ENCODE measurements around the gene IP6K3.
A peak's percentile ranks its signal among the peaks of the same experiment; 100 is the strongest.

The IP6K3 gene

DNA sequence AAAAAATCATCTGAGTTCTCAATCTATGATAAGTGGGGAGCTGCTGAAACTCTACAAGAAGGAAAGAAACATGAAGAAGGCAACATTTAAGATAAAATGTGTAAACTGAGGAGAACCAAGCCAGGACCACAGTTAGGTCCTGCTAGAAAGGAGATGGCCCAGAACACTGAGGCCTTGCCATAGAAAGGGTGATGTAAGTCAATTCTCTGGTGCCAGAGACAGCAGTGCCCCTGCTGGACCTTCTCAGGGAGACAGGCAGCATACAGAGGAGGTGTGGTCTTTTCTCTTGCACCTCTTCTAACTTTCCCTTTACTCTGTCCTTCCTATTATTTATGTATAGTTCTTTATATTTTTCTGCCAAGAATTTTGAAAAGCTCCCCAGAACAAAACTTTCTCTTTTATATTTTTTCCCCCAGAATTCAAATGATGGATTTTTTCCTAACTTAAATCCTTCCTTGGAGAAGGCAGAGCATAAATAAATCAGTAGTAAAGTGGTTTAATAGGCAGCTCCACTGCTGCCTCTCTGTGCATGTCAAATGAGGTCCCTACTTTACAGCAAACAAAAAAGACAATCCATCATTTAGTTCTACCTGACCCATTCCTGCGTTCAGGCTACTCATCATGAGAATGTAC is 44.2 kb downstream of the IP6K3 start:
- no peak for DNase-seq

DNA sequence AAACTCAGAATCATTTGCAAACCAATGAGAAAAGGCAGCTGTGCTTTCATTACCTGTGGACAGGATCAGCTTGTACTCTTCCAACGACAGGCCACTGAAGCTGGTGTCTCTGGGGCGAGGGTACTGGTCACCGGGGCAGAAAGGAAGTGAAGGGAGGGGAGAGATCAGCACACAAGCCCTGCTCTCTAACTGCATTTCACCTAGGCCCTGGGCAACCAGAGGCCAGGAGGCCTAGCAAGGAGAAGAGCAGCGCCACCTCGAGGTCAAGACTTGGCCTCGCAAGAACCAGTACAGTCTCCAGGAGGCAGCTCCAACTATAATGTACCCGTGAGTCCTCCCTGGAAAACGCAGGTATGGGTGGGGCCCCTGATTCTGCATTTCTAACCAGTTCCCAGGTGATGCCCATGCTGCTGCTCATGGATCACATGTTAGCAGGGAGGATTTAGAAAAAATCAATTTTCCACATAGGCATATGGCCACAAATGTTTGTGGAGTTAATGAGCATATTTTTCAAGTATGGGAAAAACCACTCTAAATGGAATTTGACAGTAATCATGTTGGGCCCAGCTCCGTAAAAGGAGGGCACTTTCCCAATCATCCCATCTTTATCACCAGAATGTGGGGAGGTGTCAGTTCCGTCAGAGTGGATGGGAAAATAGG is 46.2 kb downstream of the IP6K3 start:
- DNase-seq: peak; percentile 77

- DNase-seq: no peak
Measured at GRCh38 chr6:33699739-33700138, 47.0 kb downstream of the IP6K3 start.

GRCh38 chr6:33699131-33699530 is 47.6 kb downstream of the IP6K3 start:
- no peak for DNase-seq

DNA sequence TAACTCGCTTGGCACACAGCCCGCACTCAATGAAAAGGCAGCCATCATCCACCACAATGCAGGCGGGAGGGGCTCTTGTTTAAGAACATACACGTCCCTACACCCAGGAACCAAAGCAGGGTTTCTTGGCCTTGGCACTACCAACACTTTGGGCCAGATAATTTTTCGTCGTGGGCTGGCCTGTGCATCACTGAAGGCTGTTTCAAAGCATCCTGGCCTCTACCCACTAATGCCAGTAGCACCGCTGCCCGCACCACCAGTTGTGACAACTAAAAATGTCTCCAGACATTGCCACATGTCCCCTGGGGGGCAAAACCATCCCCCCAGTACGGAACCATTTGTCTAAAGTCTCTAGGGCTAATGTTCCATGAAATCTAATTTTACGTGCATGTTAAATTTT is 48.2 kb downstream of the IP6K3 start:
- DNase-seq: no peak

GRCh38 chr6:33697845-33698244 is 48.9 kb downstream of the IP6K3 start:
- no peak for DNase-seq

- DNase-seq: no peak
Measured at GRCh38 chr6:33696548-33697518, 49.9 kb downstream of the IP6K3 start.

GRCh38 chr6:33696076-33696475 is 50.6 kb downstream of the IP6K3 start:
- DNase-seq: no peak

GRCh38 chr6:33695451-33695887 is 51.2 kb downstream of the IP6K3 start:
- DNase-seq: no peak

- no peak for DNase-seq
Measured at GRCh38 chr6:33694977-33695376, 51.7 kb downstream of the IP6K3 start.

DNA sequence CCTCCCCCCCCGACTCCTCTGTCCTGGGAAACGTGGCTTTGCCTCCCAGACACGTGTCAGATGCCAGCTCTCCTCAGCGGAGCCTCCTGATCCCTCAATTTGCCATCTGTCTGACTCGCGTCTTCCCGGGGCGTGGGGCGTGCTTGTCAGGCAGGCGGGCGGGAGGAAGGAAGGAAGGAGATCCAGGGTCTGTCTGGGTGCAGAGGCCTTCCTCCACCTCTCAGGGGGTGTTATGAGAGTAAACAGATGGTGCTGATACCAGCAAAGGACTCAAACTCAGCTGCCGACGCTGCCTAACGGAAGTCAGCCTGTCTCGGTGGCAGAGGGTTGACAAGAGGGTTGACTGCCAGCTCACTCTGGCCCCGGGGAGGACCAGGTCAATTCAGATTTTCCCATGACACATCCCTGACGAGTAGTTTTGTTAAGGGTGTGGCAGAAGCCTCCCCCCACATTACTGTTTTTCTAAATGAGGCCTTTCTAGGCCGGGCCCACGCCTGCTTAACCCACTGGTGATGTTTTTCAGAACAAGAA is 52.2 kb downstream of the IP6K3 start:
- DNase-seq: no peak

DNA sequence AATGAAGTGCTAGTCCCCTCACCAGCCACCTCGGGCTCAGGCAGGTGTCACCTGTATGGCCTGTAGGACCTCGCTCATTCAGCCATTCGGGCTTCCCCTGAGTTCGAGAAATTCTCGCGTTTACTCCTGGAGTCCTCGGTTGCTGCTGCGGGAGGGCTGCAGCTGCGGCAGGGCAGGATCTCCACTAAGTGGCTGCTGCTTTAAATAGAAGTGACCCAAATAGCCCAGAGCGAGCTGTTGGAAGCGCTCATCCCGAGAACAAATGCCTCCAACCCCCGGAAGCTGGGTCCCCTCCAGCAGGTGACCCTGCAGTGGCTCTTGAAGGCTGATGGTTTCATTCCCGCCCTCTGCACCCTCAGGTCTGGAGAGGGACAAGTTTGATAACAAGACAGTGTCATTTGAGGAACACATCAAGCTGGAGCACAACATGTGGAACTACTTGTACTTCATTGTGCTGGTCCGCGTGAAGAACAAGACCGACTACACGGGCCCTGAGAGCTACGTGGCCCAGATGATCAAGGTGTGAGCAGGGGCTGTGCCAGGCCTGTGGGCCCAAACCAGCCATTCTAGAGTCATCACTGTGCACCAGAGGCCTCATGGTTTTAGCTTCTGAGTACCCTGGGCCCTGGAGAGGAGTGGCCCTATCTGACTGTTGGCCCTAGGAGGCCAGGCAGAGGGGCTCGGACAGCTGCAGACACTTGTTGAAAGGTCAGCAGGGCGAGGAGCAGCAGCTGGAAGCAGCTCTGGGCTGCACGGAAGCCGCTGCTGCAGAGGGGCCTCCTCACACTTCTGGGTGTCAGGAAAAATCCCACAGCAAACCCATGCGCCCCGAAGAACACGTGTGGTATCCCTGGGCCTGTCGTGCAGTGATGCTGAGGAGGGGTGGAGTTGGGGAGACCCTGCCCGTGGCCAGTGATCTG is 53.3 kb downstream of the IP6K3 start:
- DNase-seq: no peak

- DNase-seq: no peak
Measured at GRCh38 chr6:33692760-33693158, 53.9 kb downstream of the IP6K3 start.

GRCh38 chr6:33692078-33692759 is 54.5 kb downstream of the IP6K3 start:
- DNase-seq: no peak

DNA sequence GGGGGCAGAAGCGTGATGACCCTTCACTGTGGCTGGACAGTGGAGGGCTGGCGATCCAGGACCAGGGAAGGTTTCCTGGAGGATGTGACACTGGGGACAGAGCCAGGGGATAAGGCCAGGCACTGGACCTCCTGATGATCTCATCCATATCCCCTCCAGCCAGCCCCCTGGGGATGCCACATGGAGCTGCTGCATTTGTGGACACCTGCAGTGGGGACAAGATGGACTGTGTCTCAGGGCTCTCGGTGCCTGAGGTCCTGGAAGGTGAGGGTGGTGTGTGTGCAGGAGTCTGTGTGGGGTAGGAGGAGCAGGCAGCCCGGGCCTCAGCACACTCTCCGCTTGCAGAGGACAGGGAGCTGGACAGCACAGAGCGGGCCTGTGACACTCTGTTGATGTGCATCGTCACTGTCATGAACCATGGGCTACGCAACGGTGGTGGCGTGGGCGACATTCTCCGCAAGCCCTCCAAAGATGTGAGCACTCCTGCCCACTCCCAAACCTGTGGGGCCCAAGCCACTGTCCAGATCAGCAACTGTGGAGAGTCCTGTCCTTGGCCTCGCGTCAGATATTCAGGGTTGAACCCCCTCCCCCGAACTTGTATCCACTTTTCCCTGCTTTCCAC is 55.1 kb downstream of the IP6K3 start:
- no peak for DNase-seq

GRCh38 chr6:33690766-33691165 is 55.9 kb downstream of the IP6K3 start:
- no peak for DNase-seq

DNA sequence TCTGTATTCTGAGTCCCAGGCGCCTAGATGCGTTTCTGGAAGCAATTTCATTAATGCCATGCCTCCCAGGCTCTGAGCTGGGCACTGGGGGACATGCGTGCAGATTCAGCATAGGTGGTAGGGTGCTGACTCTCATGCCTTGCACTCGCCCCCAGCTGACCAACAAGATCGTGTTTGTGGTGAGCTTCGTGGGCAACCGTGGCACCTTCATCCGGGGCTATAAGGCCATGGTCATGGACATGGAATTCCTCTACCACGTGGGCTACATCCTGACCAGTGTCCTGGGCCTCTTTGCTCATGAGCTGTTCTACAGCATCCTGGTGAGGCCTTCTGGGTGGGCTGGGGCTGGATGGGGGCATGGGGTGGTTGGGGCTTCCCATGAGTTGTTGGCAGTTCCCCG is 56.8 kb downstream of the IP6K3 start:
- no peak for DNase-seq

DNA sequence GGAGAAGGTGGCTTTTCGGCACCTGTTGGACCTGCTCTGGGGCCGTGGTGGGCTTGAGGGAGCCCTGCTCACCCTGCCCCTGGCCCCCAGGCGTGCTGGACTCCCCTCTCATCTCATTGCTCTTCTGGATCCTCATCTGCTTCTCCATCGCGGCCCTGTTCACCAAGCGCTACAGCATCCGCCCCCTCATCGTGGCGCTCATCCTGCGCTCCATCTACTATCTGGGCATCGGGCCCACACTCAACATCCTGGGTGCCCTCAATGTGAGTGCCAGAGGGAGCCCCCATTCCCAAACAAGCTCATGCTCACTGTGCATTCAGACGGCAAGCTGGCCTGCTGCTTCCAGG is 57.6 kb downstream of the IP6K3 start:
- no peak for DNase-seq

- DNase-seq: no peak
Measured at GRCh38 chr6:33688451-33689147, 58.1 kb downstream of the IP6K3 start.

DNA sequence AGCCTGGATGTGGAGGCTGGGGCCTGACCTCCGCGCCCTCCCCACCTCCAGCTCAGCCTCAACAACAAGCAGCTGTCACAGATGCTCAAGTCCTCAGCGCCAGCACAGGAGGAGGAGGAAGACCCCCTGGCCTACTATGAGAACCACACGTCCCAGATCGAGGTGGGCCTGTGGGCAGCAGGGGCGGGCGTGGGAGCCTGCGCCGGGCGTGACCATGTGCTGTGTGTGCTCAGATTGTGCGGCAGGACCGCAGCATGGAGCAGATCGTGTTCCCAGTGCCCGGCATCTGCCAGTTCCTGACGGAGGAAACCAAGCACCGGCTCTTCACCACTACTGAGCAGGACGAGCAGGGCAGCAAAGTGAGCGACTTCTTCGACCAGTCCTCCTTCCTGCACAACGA is 58.7 kb downstream of the IP6K3 start:
- no peak for DNase-seq
